ENCODE data around the gene LY6G6F. TPM values are rescaled to one million over a fixed set of nuclear protein-coding genes. Genes with fewer than 3 reads are reported as not detected.

LY6G6F gene
- total RNA-seq, 1 donor from 2014 or later = not detected

GRCh38 chr6:31681135-31681671 lies 25.5 kb upstream of the LY6G6F start:
- H3K4me3 ChIP-seq (ENCODE audit: insufficient read depth, low read depth, low read length) = peak overlapping the region; percentile 63
- no peaks in the 10 kb centered on the region for H3K79me2 ChIP-seq (ENCODE audit: insufficient read depth, low read length)
- peaks cover 11% of the 10 kb centered on the region for H3K4me1 ChIP-seq (ENCODE audit: insufficient read depth, low read length)
- no peaks in the 10 kb centered on the region for H3K27me3 ChIP-seq (ENCODE audit: insufficient read depth, low read length)
- H2AFZ ChIP-seq (ENCODE audit: low read depth, low read length) = peak overlapping the region; percentile 68
- peak overlapping the region; percentile 39 for H3K27ac ChIP-seq (ENCODE audit: low read depth, low read length)
- peaks cover 3% of the 10 kb centered on the region for H3K36me3 ChIP-seq (ENCODE audit: insufficient read depth, low read length)
- Mint-ChIP-seq H3K27me3 (ENCODE audit: low read depth, unreplicated experiment) (peaks cover 12% of the 10 kb centered on the region), H3K4me1 (ENCODE audit: low read depth, unreplicated experiment) (peaks cover 7% of the 10 kb centered on the region), H3K9me3 (ENCODE audit: unreplicated experiment) (no peaks in the 10 kb centered on the region), H3K4me3 (ENCODE audit: unreplicated experiment) (peak overlapping the region; percentile 51), H3K27ac (ENCODE audit: unreplicated experiment) (no peak overlapping the region), H3K36me3 (ENCODE audit: low read depth, unreplicated experiment) (peaks cover 18% of the 10 kb centered on the region)
- H3K9me3 ChIP-seq (ENCODE audit: insufficient read depth, low read depth, low read length) = no peaks in the 10 kb centered on the region
- peak overlapping the region; percentile 76 for H3K9ac ChIP-seq (ENCODE audit: low read length)
- DNase-seq (ENCODE audit: low read depth) (peak; percentile 10), FAIRE-seq (no peak)
- no peak for TF ChIP-seq EZH2 (IDR thresholded peaks at IDR 0.05; ENCODE audit: insufficient read depth, low read length)
- no peak for TF ChIP-seq CTCF (IDR thresholded peaks at IDR 0.05; ENCODE audit: insufficient read depth, low read depth, low read length)
- H3K4me2 ChIP-seq (ENCODE audit: low read length) = peak overlapping the region; percentile 96
- H4K20me1 ChIP-seq (ENCODE audit: insufficient read depth, low read length) = no peaks in the 10 kb centered on the region

- H3K4me3 Mint-ChIP-seq (ENCODE audit: unreplicated experiment) = no peak overlapping the region
- H3K27ac ChIP-seq (ENCODE audit: low read depth, low read length) = no peak overlapping the region
- TF ChIP-seq CTCF (IDR thresholded peaks at IDR 0.05; ENCODE audit: insufficient read depth, low read depth, low read length) (no peak), EZH2 (IDR thresholded peaks at IDR 0.05; ENCODE audit: insufficient read depth, low read length) (no peak)
- H3K9ac ChIP-seq (ENCODE audit: low read length) = no peak overlapping the region
- H3K4me1 ChIP-seq (ENCODE audit: insufficient read depth, low read length) = peaks cover 11% of the 10 kb centered on the region
- no peak overlapping the region for H3K27ac Mint-ChIP-seq (ENCODE audit: unreplicated experiment)
- no peak overlapping the region for H3K4me2 ChIP-seq (ENCODE audit: low read length)
- H4K20me1 ChIP-seq (ENCODE audit: insufficient read depth, low read length) = no peaks in the 10 kb centered on the region
- H3K9me3 Mint-ChIP-seq (ENCODE audit: unreplicated experiment) = no peaks in the 10 kb centered on the region
- H3K27me3 ChIP-seq (ENCODE audit: insufficient read depth, low read length) = no peaks in the 10 kb centered on the region
- H3K36me3 Mint-ChIP-seq (ENCODE audit: low read depth, unreplicated experiment) = peaks cover 30% of the 10 kb centered on the region
- H2AFZ ChIP-seq (ENCODE audit: low read depth, low read length) = no peak overlapping the region
- FAIRE-seq (no peak), DNase-seq (ENCODE audit: low read depth) (no peak)
- H3K27me3 Mint-ChIP-seq (ENCODE audit: low read depth, unreplicated experiment) = peaks cover 12% of the 10 kb centered on the region
- peaks cover 3% of the 10 kb centered on the region for H3K4me1 Mint-ChIP-seq (ENCODE audit: low read depth, unreplicated experiment)
- H3K9me3 ChIP-seq (ENCODE audit: insufficient read depth, low read depth, low read length) = no peaks in the 10 kb centered on the region
- no peak overlapping the region for H3K4me3 ChIP-seq (ENCODE audit: insufficient read depth, low read depth, low read length)
- no peaks in the 10 kb centered on the region for H3K79me2 ChIP-seq (ENCODE audit: insufficient read depth, low read length)
- H3K36me3 ChIP-seq (ENCODE audit: insufficient read depth, low read length) = peaks cover 12% of the 10 kb centered on the region
These were observed 23.1 kb upstream of the LY6G6F start for GRCh38 chr6:31683591-31683990.

- Histone ChIP-seq H3K9ac (ENCODE audit: low read length) (no peak overlapping the region), H3K4me2 (ENCODE audit: low read length) (no peak overlapping the region), H3K36me3 (ENCODE audit: insufficient read depth, low read length) (peaks cover 21% of the 10 kb centered on the region), H2AFZ (ENCODE audit: low read depth, low read length) (no peak overlapping the region), H3K27me3 (ENCODE audit: insufficient read depth, low read length) (no peaks in the 10 kb centered on the region), H3K9me3 (ENCODE audit: insufficient read depth, low read depth, low read length) (no peaks in the 10 kb centered on the region), H4K20me1 (ENCODE audit: insufficient read depth, low read length) (peaks cover 3% of the 10 kb centered on the region), H3K4me3 (ENCODE audit: insufficient read depth, low read depth, low read length) (no peak overlapping the region), H3K79me2 (ENCODE audit: insufficient read depth, low read length) (no peaks in the 10 kb centered on the region), H3K27ac (ENCODE audit: low read depth, low read length) (no peak overlapping the region), H3K4me1 (ENCODE audit: insufficient read depth, low read length) (peaks cover 6% of the 10 kb centered on the region)
- DNase-seq (ENCODE audit: low read depth) (no peak), FAIRE-seq (no peak)
- no peaks in the 10 kb centered on the region for H3K9me3 Mint-ChIP-seq (ENCODE audit: unreplicated experiment)
- H3K36me3 Mint-ChIP-seq (ENCODE audit: low read depth, unreplicated experiment) = peaks cover 32% of the 10 kb centered on the region
- no peak overlapping the region for H3K4me3 Mint-ChIP-seq (ENCODE audit: unreplicated experiment)
- H3K27me3 Mint-ChIP-seq (ENCODE audit: low read depth, unreplicated experiment) = peaks cover 12% of the 10 kb centered on the region
- no peak overlapping the region for H3K27ac Mint-ChIP-seq (ENCODE audit: unreplicated experiment)
- peaks cover 12% of the 10 kb centered on the region for H3K4me1 Mint-ChIP-seq (ENCODE audit: low read depth, unreplicated experiment)
- TF ChIP-seq EZH2 (IDR thresholded peaks at IDR 0.05; ENCODE audit: insufficient read depth, low read length) (no peak), CTCF (IDR thresholded peaks at IDR 0.05; ENCODE audit: insufficient read depth, low read depth, low read length) (no peak)
These were observed 20.2 kb upstream of the LY6G6F start for GRCh38 chr6:31686483-31686882.

Data from astrocyte (in vitro differentiated cells and primary cell).